Hematopoietic multipotent progenitor cell treated with erythropoietin and hydrocortisone succinate and interleukin-3 and kit ligand, for 6 days (in vitro differentiated cells): ENCODE data around the gene NTSR1.

Source experiments
- DNase-seq: peaks from one replicate; pipeline ENCODE4 v3.0.0-alpha.2; 2015

The NTSR1 gene

GRCh38 chr20:62726716-62727583, 18.3 kb downstream of the NTSR1 start:
- no peak for DNase-seq

- DNase-seq, result no peak
Measured at GRCh38 chr20:62727584-62728027, 19.0 kb downstream of the NTSR1 start.

GRCh38 chr20:62728028-62728780, 19.6 kb downstream of the NTSR1 start:
- peak; percentile 52 for DNase-seq

GRCh38 chr20:62728781-62729300, 20.2 kb downstream of the NTSR1 start:
- no peak for DNase-seq

GRCh38 chr20:62730481-62730880, 21.8 kb downstream of the NTSR1 start:
- no peak for DNase-seq

- DNase-seq, result peak; percentile 50
Measured at GRCh38 chr20:62732031-62732760, 23.6 kb downstream of the NTSR1 start.

- DNase-seq, result no peak
Measured at GRCh38 chr20:62732842-62733525, 24.3 kb downstream of the NTSR1 start.

- no peak for DNase-seq
Measured at GRCh38 chr20:62733526-62733842, 24.8 kb downstream of the NTSR1 start.

GRCh38 chr20:62733891-62734290, 25.3 kb downstream of the NTSR1 start:
- no peak for DNase-seq

- no peak for DNase-seq
Measured at GRCh38 chr20:62734326-62734725, 25.7 kb downstream of the NTSR1 start.

- DNase-seq, result no peak
Measured at GRCh38 chr20:62734881-62735280, 26.2 kb downstream of the NTSR1 start.

- DNase-seq, result no peak
Measured at GRCh38 chr20:62735331-62735821, 26.7 kb downstream of the NTSR1 start.

GRCh38 chr20:62736026-62736406, 27.4 kb downstream of the NTSR1 start:
- DNase-seq, result no peak

- DNase-seq, result no peak
Measured at GRCh38 chr20:62736407-62737071, 27.9 kb downstream of the NTSR1 start.

- no peak for DNase-seq
Measured at GRCh38 chr20:62737271-62737811, 28.7 kb downstream of the NTSR1 start.

GRCh38 chr20:62738025-62738881, 29.6 kb downstream of the NTSR1 start:
- no peak for DNase-seq

GRCh38 chr20:62739067-62739466, 30.4 kb downstream of the NTSR1 start:
- DNase-seq, result no peak

GRCh38 chr20:62739581-62740285, 31.1 kb downstream of the NTSR1 start:
- DNase-seq, result peak; percentile 40

- DNase-seq, result peak; percentile 68
Measured at GRCh38 chr20:62740286-62741141, 31.9 kb downstream of the NTSR1 start.
